Upper lobe of right lung (tissue), 1 donor: ENCODE measurements around the gene GALNT9. TPM values are rescaled to one million over a fixed set of nuclear protein-coding genes. Genes with fewer than 3 reads are reported as not detected.

Experiments
- ATAC-seq: fragments of 200-7000 bp; cut with Tn5 transposase; one replicate; pipeline ENCODE4 v1.9.1; 2020; ENCODE audit warnings: mild to moderate bottlenecking, moderate library complexity
- DNase-seq: peaks from one replicate; pipeline ENCODE4 v3.0.0-alpha.2; 2020
- H3K27ac ChIP-seq: fragments of 200-600 bp; one replicate; pipeline ENCODE4 v1.8.0; 2022
- H3K27me3 ChIP-seq: fragments of 200-600 bp; one replicate; pipeline ENCODE4 v1.8.0; 2022; ENCODE audit warnings: mild to moderate bottlenecking
- H3K36me3 ChIP-seq: fragments of 200-600 bp; one replicate; pipeline ENCODE4 v1.8.0; 2022
- H3K4me1 ChIP-seq: fragments of 200-600 bp; one replicate; pipeline ENCODE4 v1.8.0; 2022
- H3K4me3 ChIP-seq: fragments of 200-600 bp; one replicate; pipeline ENCODE4 v1.8.0; 2022; ENCODE audit warnings: mild to moderate bottlenecking
- H3K9me3 ChIP-seq: fragments of 200-600 bp; one replicate; pipeline ENCODE4 v1.8.0; 2022
- CTCF ChIP-seq: fragments of 200-600 bp; IDR thresholded peaks from one replicate; pipeline ENCODE4 v1.8.0; 2022; ENCODE audit warnings: antibody characterized with exemption
- intact Hi-C: fragments of 100-400 bp; cut with DNase I; formaldehyde crosslinking; loops from one replicate; pipeline ENCODE4 v1.11.0; 2022
- total RNA-seq: library from RNA; stranded (reverse); fragmentation: NEBNext Ultra II Directional; extraction: Animal tissue kit (Norgen Biotek cat#: 25700); gene quantifications from one replicate; pipeline ENCODE4 v1.2.1, GENCODE V29; 2021
- donor health status: DM: no; HTN: yes; CAD: no; lungs with severe emphysema.

GALNT9 gene
- total RNA-seq, 1 donor from 2014 or later = 1.6 TPM

DNA sequence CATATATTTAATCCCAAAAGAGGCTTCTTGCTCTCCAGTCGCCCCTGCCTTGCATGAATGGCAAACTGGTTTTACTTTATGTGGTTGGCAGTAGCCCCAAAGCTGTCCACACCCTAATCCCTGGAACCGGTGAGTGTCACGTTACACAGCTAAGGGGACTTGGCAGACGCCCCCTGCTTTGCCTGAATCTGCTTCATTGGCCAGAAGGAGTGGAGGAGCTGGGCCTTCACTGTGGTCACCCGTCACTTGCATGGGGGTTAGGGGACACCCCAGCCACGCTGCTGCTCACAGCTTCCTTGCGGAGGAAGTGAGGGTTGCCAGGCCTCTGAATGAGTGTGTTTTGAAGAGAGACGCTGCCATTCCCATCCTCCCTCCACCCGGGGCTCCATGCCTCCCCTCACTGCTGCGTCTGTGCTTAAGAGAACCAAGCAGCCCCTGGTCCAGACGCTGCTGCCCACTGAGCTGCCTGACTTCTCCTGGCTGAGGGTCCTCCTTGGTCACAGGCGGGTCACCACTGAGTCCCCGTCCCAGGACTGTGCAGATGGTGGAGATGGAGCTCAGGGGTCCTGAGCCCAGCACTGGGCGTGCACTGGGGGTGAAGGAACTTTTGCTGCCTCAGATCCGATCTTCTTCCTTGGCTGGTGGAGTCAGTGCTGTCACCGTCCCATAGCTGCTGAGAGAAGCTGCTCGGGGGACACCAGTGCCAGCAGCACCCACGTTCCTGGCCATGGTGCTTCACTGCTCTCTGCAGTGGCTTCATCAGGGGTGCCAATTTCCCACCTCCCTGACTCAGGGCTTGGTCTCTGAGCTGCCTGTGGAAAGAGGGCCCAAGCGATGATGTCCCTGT lies 39.8 kb downstream of the GALNT9 start:
- peaks cover 38% of the 10 kb centered on the region for H3K27me3 ChIP-seq
- intact Hi-C loops = no loop called here
- DNase-seq = no peak

GRCh38 chr12:132288516-132289215 lies 40.7 kb downstream of the GALNT9 start:
- H3K27me3 ChIP-seq = peaks cover 31% of the 10 kb centered on the region
- no peak overlapping the region for H3K27ac ChIP-seq
- no peak for TF ChIP-seq CTCF

More for the DNA sequence above, 39.8 kb downstream of the GALNT9 start:
- H3K4me1 ChIP-seq = peaks cover 3% of the 10 kb centered on the region
- H3K9me3 ChIP-seq = no peaks in the 10 kb centered on the region
- no peak overlapping the region for H3K4me3 ChIP-seq
- H3K36me3 ChIP-seq = no peaks in the 10 kb centered on the region
- TF ChIP-seq CTCF = no peak
- H3K27ac ChIP-seq = no peak overlapping the region
- ATAC-seq = no peak

DNA sequence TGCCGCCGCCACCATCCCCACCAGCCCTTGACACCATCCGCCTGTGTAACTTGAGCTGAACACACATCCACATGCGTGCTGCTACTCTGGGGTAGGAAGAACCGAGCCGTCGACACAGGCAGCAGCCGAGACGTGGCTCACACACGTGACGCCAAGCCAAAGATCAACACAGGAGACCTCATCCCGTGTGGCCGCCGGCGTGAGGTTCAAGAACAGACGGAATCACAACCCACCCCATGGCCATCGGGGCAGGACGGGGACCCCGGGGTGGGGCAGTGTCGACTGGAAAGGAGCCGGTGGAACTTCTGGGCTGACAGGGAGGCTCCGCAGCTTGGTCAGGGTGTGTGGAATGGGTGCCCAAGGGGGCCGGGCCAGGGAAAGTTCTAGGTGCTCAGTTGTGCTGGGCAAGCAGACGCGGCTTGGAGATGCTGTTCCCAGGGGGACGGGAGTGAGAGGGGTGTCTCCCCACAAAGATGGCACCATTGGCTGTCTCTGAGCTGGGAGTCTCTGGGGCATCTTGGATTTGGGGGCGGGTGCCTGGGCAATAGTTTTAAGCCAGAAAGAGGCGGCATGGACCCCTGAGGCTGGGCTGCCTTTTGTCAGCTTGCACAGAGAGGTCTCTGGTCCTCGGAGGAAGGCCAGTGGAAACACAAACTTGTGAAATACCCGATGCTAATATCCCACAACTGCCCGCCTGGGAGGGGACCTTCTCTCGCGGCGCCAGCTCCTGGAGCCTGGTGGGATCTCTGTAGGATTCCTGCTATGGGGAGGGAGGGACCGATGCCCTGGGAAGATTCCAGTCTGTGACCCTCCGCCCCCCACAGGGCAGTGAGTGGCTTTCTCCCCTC lies 41.8 kb downstream of the GALNT9 start:
- DNase-seq = no peak
- no peaks in the 10 kb centered on the region for H3K36me3 ChIP-seq
- ATAC-seq = no peak
- no peak overlapping the region for H3K27ac ChIP-seq
- H3K27me3 ChIP-seq = peaks cover 30% of the 10 kb centered on the region
- TF ChIP-seq CTCF = no peak
- H3K4me3 ChIP-seq = no peak overlapping the region
- peaks cover 3% of the 10 kb centered on the region for H3K4me1 ChIP-seq
- no peaks in the 10 kb centered on the region for H3K9me3 ChIP-seq
- intact Hi-C loops = no loop called here

More at GRCh38 chr12:132288516-132289215, 40.7 kb downstream of the GALNT9 start:
- no peaks in the 10 kb centered on the region for H3K9me3 ChIP-seq
- DNase-seq (no peak), ATAC-seq (no peak)
- no peak overlapping the region for H3K4me3 ChIP-seq
- intact Hi-C loops = no loop called here
- H3K36me3 ChIP-seq = no peaks in the 10 kb centered on the region
- peaks cover 3% of the 10 kb centered on the region for H3K4me1 ChIP-seq

DNA sequence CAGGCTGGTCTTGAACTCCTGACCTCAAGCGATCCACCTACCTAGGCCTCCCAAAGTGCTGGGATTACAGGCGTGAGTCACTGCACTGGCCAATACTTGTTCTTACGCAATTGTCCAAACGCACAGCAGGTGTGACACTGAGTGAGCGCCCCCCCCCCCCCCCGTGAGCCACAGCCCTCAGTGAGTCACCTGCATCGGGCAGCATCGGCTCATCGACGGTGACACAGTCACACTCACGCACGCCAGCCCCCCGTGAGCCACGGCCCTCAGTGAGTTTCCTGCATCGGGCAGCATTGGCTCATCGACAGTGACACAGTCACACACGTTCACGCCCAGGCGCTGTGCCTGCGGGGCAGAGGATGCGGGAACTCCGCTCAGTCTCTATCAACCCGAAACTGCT lies 42.5 kb downstream of the GALNT9 start:
- intact Hi-C loops = no loop called here
- ATAC-seq = no peak
- H3K4me3 ChIP-seq = no peak overlapping the region
- no peaks in the 10 kb centered on the region for H3K36me3 ChIP-seq
- H3K27me3 ChIP-seq = peaks cover 33% of the 10 kb centered on the region
- H3K27ac ChIP-seq = no peak overlapping the region
- H3K9me3 ChIP-seq = no peaks in the 10 kb centered on the region
- H3K4me1 ChIP-seq = peaks cover 3% of the 10 kb centered on the region
- TF ChIP-seq CTCF = no peak
- no peak for DNase-seq

DNA sequence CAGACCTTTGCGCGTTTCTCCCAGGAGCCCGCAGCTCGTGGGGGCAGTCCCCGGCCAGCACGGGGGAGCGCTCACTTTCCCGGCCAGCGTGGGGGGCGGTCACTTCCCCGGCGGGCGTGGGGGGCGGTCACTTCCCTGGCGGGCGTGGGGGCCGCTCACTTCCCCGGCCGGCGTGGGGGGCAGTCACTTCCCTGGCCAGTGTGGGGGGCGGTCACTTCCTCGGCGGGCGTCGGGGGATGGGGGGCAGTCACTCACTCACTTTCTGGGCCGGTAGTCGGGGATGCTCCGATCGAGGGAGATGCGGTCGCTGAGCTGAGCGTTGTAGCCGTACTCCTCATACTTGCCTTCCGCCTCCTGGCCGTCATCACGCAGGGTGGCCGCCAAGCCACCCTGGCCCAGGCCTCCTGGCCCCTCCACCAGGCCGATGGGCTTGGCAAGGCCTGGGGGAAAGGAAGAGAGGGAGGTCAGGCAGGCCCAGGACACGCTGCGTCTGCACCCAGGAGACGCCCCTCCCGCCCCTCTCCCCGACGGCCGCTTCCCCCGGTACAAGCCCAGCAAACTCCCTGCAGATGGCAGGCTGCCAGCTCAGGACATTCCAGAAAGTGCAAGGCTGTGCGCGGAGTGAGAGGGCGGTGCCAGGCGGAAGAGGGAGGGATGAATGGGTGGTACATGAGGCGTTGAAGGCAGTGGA lies 43.3 kb downstream of the GALNT9 start:
- no peak for TF ChIP-seq CTCF
- Histone ChIP-seq H3K36me3 (no peaks in the 10 kb centered on the region), H3K4me3 (no peak overlapping the region), H3K4me1 (peaks cover 3% of the 10 kb centered on the region), H3K27me3 (peaks cover 39% of the 10 kb centered on the region), H3K9me3 (no peaks in the 10 kb centered on the region), H3K27ac (no peak overlapping the region)
- intact Hi-C loops = no loop called here
- peak; percentile 77 for DNase-seq
- ATAC-seq = peak; percentile 58
